GM23338 (cell line): ENCODE data around the gene PHF21A.

Source experiments
- CREB1 ChIP-seq: fragments of 250-450 bp; sonication (Bioruptor Pico); IDR thresholded peaks from 2 replicates; pipeline ENCODE4 v1.5.0; 2020; ENCODE audit warnings: low read depth, mild to moderate bottlenecking, moderate library complexity
- ETS1 ChIP-seq: IDR thresholded peaks from 2 replicates; pipeline ENCODE4 v1.6.1; 2016; ENCODE audit warnings: antibody characterized with exemption
- EZH2 ChIP-seq: fragments of 200-600 bp; sonication (generic); IDR thresholded peaks from one replicate; pipeline ENCODE4 v1.8.0; 2017; ENCODE audit warnings: antibody characterized with exemption, mild to moderate bottlenecking, low read depth; ENCODE audit not compliant: unreplicated experiment
- EZH2phosphoT487 ChIP-seq: fragments of 200-600 bp; sonication (generic); IDR thresholded peaks from one replicate; pipeline ENCODE4 v1.8.1; 2018; ENCODE audit warnings: antibody characterized with exemption; ENCODE audit not compliant: unreplicated experiment
- JUNB ChIP-seq: IDR thresholded peaks from one replicate; pipeline ENCODE4 v1.6.1; 2016; ENCODE audit warnings: antibody characterized with exemption; ENCODE audit not compliant: unreplicated experiment
- NANOG ChIP-seq: IDR thresholded peaks from 2 replicates; pipeline ENCODE4 v1.6.1; 2016; ENCODE audit warnings: antibody characterized with exemption, borderline replicate concordance
- POLR2AphosphoS5 ChIP-seq: IDR thresholded peaks from 2 replicates; pipeline ENCODE4 v1.6.1; 2016; ENCODE audit warnings: antibody characterized with exemption, low read depth
- REST ChIP-seq: IDR thresholded peaks from one replicate; pipeline ENCODE4 v1.6.1; 2018; ENCODE audit warnings: antibody characterized with exemption; ENCODE audit not compliant: unreplicated experiment
- STAT1 ChIP-seq: IDR thresholded peaks from one replicate; pipeline ENCODE4 v1.6.1; 2016; ENCODE audit warnings: antibody characterized with exemption; ENCODE audit not compliant: unreplicated experiment
- ZNF114 ChIP-seq: fragments of 250-450 bp; sonication (Bioruptor Pico); IDR thresholded peaks from 2 replicates; pipeline ENCODE4 v1.5.0; 2020; ENCODE audit warnings: mild to moderate bottlenecking, moderate library complexity
- ZNF462 ChIP-seq: fragments of 250-450 bp; sonication (Bioruptor Pico); IDR thresholded peaks from 2 replicates; pipeline ENCODE4 v1.5.0; 2020; ENCODE audit warnings: mild to moderate bottlenecking, moderate library complexity
- TF ChIP-seq, protein P1 (sequence below), 2 experiments: fragments of 200-600 bp in 1 of 2; sonication (generic) in 1 of 2; conservative IDR thresholded peaks; 2 replicates each; pipeline versions ENCODE4 v1.5.1 to v1.6.1; 2016 to 2017; ENCODE audit warnings: antibody characterized with exemption in 2 of 2, low read depth in 2 of 2, mild to moderate bottlenecking in 2 of 2, moderate library complexity in 1 of 2

DNA sequence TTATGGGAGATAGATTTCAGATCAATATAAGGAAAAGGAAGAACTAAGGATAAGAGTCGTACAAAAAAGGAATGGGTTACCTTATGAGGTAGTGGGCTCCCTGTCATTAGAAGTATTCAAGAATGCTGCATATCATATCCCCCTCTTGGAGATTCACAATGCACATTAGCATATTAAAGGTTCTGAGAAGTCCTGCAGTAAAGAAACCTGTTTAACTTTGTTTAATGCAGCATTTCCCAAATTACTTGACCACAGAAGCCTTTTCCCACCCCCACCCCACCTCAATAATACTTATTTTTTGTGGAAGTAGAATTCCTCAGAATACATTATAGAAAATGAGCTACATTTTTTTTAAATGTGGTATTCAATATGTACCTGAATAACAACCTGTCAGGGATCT, 30.9 kb downstream of the PHF21A start:
- TF ChIP-seq, protein P1, sequence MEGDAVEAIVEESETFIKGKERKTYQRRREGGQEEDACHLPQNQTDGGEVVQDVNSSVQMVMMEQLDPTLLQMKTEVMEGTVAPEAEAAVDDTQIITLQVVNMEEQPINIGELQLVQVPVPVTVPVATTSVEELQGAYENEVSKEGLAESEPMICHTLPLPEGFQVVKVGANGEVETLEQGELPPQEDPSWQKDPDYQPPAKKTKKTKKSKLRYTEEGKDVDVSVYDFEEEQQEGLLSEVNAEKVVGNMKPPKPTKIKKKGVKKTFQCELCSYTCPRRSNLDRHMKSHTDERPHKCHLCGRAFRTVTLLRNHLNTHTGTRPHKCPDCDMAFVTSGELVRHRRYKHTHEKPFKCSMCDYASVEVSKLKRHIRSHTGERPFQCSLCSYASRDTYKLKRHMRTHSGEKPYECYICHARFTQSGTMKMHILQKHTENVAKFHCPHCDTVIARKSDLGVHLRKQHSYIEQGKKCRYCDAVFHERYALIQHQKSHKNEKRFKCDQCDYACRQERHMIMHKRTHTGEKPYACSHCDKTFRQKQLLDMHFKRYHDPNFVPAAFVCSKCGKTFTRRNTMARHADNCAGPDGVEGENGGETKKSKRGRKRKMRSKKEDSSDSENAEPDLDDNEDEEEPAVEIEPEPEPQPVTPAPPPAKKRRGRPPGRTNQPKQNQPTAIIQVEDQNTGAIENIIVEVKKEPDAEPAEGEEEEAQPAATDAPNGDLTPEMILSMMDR (conservative IDR thresholded peaks at IDR 0.05; ENCODE audit: low read depth in 2 of 2), result no peak
- TF ChIP-seq EZH2, result no peak
- TF ChIP-seq POLR2AphosphoS5, result no peak
- no peak for TF ChIP-seq REST
- TF ChIP-seq EZH2phosphoT487, result no peak
- TF ChIP-seq JUNB, result no peak
- TF ChIP-seq CREB1 (CRISPR knock-in tag), result no peak
- no peak for TF ChIP-seq STAT1
- no peak for TF ChIP-seq ETS1
- no peak for TF ChIP-seq NANOG
- no peak for TF ChIP-seq ZNF114 (CRISPR knock-in tag)
- TF ChIP-seq ZNF462, result no peak
